Measurements from ENCODE around the gene ATF6. TPM values are rescaled to one million over a fixed set of nuclear protein-coding genes. Genes with fewer than 3 reads are reported as not detected.

The ATF6 gene
- total and polyA plus RNA-seq, 9 of the 15 experiments (the other 6 are each of a cell fraction or from before 2014, with no cell fraction given): 11.7 to 32.4 (median 20.4) TPM

GRCh38 chr1:161766102-161766981 is at the start of gene ATF6 (continued):
- TF ChIP-seq HMGXB4 (CRISPR knock-in tag; IDR thresholded peaks at IDR 0.05): no peak
- TF ChIP-seq MXI1 (IDR thresholded peaks at IDR 0.05; ENCODE audit: low read depth, low read length): no peak
- no peak for TF ChIP-seq YBX1 (IDR thresholded peaks at IDR 0.05)
- no peak for TF ChIP-seq RBM14 (IDR thresholded peaks at IDR 0.05; ENCODE audit: borderline replicate concordance, insufficient read depth, low read depth, low read length)
- no peak for TF ChIP-seq SNIP1 (IDR thresholded peaks at IDR 0.05; ENCODE audit: low read depth)
- no peak for TF ChIP-seq ZKSCAN1 (IDR thresholded peaks at IDR 0.05; ENCODE audit: low read depth, low read length)
- TF ChIP-seq ZZZ3 (IDR thresholded peaks at IDR 0.05): no peak
- TF ChIP-seq HCFC1 (IDR thresholded peaks at IDR 0.05; ENCODE audit: low read depth, low read length): peak; percentile 76
- TF ChIP-seq POLR2AphosphoS5 (IDR thresholded peaks at IDR 0.05; ENCODE audit: control insufficient read depth, insufficient read depth, low read depth, low read length): peak; percentile 76
- no peak for TF ChIP-seq KAT2B (IDR thresholded peaks at IDR 0.05; ENCODE audit: low read depth, low read length)
- TF ChIP-seq FOS (IDR thresholded peaks at IDR 0.05; ENCODE audit: extremely low read depth, insufficient read length): no peak
- no peak for TF ChIP-seq GTF2B (IDR thresholded peaks at IDR 0.05; ENCODE audit: extremely low read depth, insufficient read length)
- TF ChIP-seq THRB (CRISPR knock-in tag; conservative IDR thresholded peaks at IDR 0.05): no peak
- peak in 1 of 2 experiments; percentile 89; a peak in 1 of 3 replicates for TF ChIP-seq CBX3 (IDR thresholded peaks at IDR 0.05; ENCODE audit: borderline replicate concordance in 1 of 2, low read length in 2 of 2)
- TF ChIP-seq ESRRA (IDR thresholded peaks at IDR 0.05; ENCODE audit: borderline replicate concordance, low read depth): 0 out of 2 replicates have a peak, but pooled peaks have one; percentile 20
- TF ChIP-seq ZNF239 (CRISPR knock-in tag; IDR thresholded peaks at IDR 0.05): no peak
- TF ChIP-seq MCM3 (IDR thresholded peaks at IDR 0.05): no peak
- no peak for TF ChIP-seq E2F3 (CRISPR knock-in tag; IDR thresholded peaks at IDR 0.05)
- no peak for TF ChIP-seq OTX1 (CRISPR knock-in tag; IDR thresholded peaks at IDR 0.05)
- no peak for TF ChIP-seq ZNF354B (CRISPR knock-in tag; IDR thresholded peaks at IDR 0.05)
- TF ChIP-seq ZNF146 (CRISPR knock-in tag; IDR thresholded peaks at IDR 0.05; ENCODE audit: unreplicated experiment): no peak
- peak; percentile 89 for TF ChIP-seq EP400 (IDR thresholded peaks at IDR 0.05)
- no peak for TF ChIP-seq ZNF134 (CRISPR knock-in tag; conservative IDR thresholded peaks at IDR 0.05)
- TF ChIP-seq ASH1L (IDR thresholded peaks at IDR 0.05; ENCODE audit: borderline replicate concordance, low read depth, partially characterized antibody): peak; percentile 37
- TF ChIP-seq CREBBP (IDR thresholded peaks at IDR 0.05; ENCODE audit: low read depth, low read length): no peak
